GM12874 (cell line): ENCODE measurements around the gene TMEM221.

Experiments used
- TF ChIP-seq, protein P1 (sequence below): IDR thresholded peaks from 2 replicates; pipeline ENCODE4 v1.5.1; 2011; ENCODE audit warnings: low read depth, mild to moderate bottlenecking, control low read depth, low read length, moderate library complexity; ENCODE audit not compliant: insufficient read depth

The TMEM221 gene

DNA sequence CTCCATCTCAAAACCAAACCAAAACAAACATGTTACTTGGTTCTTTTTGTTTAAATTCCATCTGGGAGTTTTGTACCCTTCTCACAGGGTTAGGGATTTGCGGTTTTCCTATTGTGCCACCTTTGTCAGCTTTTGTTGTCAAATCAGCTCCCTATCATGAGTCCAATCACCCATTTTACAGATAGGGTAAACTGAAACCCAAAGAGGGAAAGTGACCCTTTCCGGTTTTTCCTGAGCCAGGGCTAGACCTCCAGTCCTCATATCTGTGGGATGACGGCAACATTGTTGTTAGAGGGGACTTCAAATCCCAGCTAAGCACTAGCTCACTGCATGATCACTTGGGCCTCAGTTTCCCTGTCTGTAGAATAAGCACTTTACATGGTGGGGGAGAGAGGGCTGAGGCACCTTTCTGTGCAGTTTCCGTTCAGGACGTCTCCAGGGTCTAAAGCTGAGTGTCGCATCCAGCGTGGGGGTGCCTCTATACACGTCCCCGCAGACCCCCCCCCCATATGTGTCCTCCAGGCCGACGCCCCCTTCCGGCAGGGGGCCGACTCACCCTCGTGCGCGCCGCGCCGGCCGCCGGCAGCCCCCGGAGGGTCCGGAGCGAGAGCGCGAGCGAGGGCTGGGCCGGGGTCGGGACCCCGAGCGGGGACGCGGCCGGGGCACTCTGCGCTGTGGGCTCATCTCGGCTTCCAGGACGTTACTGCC is 58.4 kb downstream of the TMEM221 start:
- TF ChIP-seq, protein P1, sequence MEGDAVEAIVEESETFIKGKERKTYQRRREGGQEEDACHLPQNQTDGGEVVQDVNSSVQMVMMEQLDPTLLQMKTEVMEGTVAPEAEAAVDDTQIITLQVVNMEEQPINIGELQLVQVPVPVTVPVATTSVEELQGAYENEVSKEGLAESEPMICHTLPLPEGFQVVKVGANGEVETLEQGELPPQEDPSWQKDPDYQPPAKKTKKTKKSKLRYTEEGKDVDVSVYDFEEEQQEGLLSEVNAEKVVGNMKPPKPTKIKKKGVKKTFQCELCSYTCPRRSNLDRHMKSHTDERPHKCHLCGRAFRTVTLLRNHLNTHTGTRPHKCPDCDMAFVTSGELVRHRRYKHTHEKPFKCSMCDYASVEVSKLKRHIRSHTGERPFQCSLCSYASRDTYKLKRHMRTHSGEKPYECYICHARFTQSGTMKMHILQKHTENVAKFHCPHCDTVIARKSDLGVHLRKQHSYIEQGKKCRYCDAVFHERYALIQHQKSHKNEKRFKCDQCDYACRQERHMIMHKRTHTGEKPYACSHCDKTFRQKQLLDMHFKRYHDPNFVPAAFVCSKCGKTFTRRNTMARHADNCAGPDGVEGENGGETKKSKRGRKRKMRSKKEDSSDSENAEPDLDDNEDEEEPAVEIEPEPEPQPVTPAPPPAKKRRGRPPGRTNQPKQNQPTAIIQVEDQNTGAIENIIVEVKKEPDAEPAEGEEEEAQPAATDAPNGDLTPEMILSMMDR = no peak

DNA sequence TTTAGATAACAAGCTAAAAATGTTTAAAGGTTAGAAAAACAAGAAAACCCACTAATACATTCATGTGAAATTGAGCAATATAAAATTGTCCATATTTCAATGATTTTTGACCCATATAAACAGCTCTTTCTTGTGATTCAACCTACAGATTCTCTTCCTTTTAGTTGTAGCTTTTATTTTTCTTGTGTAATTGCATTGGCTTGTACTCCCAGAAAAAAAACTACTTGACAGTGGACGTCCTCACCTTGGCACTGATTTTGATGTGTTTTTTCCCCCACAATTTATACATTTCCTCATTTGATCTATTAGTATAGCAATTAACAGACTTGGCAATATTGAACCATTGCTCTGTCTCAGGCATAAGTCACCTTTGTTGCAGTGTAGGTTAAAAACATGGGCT is 59.2 kb downstream of the TMEM221 start:
- TF ChIP-seq, protein P1 = no peak

- TF ChIP-seq, protein P1 = peak; percentile 98
Measured at GRCh38 chr19:17385878-17386611, 62.4 kb downstream of the TMEM221 start.
